ENCODE results near the gene FCHSD2. TPM values are rescaled to one million over a fixed set of nuclear protein-coding genes. Genes with fewer than 3 reads are reported as not detected.
A peak's percentile ranks its signal among the peaks of the same experiment; 100 is the strongest.

Gene FCHSD2
- total and polyA plus RNA-seq, 3 experiments from 2014 or later, result 21.2 to 28.3 (median 28.0) TPM

DNA sequence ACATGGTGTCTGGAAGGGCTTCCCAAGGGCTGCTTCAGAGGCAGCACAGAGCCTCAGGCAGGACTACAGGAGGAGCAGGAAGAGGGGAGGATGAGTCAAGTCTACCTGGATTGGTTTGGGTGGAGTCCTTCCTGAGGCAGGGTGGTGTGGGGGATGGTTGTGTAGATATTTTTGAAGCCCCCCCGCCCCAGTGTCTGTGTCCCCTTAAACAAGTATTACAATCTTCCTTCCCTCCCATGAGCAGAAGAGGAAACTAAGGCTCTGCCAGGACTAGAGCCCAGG, 34.7 kb upstream of the FCHSD2 start:
- no peak overlapping the region for H3K4me3 Mint-ChIP-seq
- Histone ChIP-seq H3K27ac (ENCODE audit: low read depth, low read length) (no peak overlapping the region), H3K27me3 (ENCODE audit: insufficient read depth, low read length, poor library complexity, severe bottlenecking) (no peaks in the 10 kb centered on the region), H3K4me3 (ENCODE audit: low read length) (no peak overlapping the region), H3K9me3 (ENCODE audit: low read length) (no peaks in the 10 kb centered on the region), H3K36me3 (ENCODE audit: insufficient read depth, low read length) (no peaks in the 10 kb centered on the region), H3K4me1 (ENCODE audit: insufficient read depth, low read length) (no peaks in the 10 kb centered on the region)
- DNase-seq, result no peak
- peaks cover 0 to 6% (median 5%) of the 10 kb centered on the region in 3 donors for H3K4me1 Mint-ChIP-seq
- H3K27ac Mint-ChIP-seq, result peak overlapping the region in 2 of 8 donors; percentile 31 to 69
- ChIA-PET POLR2A (interaction anchor here (0.7 kb wide), 1 partner anchor 21 kb away, joined by 5 read pairs; no protein-coding TSS in a partner anchor), CTCF (interaction anchor here (1.0 to 4.9 kb wide), 14 partner anchors 9 to 587 kb away, joined by 3 to 51 read pairs (median 6); partner anchors contain the start of genes ATG16L2 and FCHSD2)
- no peaks in the 10 kb centered on the region for H3K27me3 Mint-ChIP-seq
- H3K36me3 Mint-ChIP-seq, result no peaks in the 10 kb centered on the region
- H3K9me3 Mint-ChIP-seq, result no peaks in the 10 kb centered on the region

DNA sequence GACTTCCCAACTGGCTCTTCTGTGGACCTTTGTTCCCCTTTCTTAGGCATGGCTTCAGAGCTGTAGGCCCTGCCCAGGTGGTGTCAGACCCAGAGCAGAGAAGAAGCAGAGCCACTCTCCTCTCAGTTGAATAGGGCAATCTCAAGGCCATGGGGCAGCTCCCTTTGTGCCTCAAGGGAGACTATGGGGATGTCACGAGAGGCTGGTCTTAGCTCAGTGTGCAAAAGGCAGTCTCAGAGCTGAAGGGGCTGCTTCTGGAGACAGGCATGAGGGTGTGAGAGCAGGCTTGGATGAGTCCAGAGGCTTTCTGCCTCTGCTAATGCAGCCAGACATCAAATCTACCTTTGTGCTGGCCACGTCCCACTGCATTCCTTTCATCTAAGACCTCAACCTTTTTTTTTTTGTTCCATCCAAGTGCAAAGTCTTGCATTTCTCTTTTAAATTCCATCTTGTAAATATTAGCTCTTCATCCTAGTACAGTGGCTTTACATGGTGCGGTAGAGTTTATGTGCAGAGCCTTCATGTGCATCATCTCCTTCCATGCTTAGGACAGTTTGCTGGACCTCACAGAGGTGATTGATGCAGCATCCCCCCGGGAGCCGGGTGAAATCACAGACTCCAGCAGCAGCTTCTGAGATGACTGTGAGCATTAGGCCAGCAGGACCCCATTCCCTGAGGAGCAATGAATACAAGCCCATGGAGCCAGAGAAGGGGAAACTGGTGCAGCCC, 34.2 kb upstream of the FCHSD2 start:
- ChIA-PET POLR2A (interaction anchor here (0.7 kb wide), 1 partner anchor 21 kb away, joined by 5 read pairs; no protein-coding TSS in a partner anchor), CTCF (interaction anchor here (1.0 to 4.9 kb wide), 10 partner anchors 10 to 586 kb away, joined by 3 to 51 read pairs (median 8); partner anchors contain the start of gene ATG16L2)
- Histone ChIP-seq H3K27ac (ENCODE audit: low read depth, low read length) (no peak overlapping the region), H3K27me3 (ENCODE audit: insufficient read depth, low read length, poor library complexity, severe bottlenecking) (no peaks in the 10 kb centered on the region), H3K36me3 (ENCODE audit: insufficient read depth, low read length) (no peaks in the 10 kb centered on the region), H3K4me1 (ENCODE audit: insufficient read depth, low read length) (no peaks in the 10 kb centered on the region), H3K9me3 (ENCODE audit: low read length) (no peaks in the 10 kb centered on the region), H3K4me3 (ENCODE audit: low read length) (no peak overlapping the region)
- Mint-ChIP-seq H3K36me3 (no peaks in the 10 kb centered on the region), H3K4me3 (no peak overlapping the region), H3K27me3 (no peaks in the 10 kb centered on the region), H3K9me3 (no peaks in the 10 kb centered on the region), H3K4me1 (peaks cover 0 to 6% (median 5%) of the 10 kb centered on the region in 3 donors), H3K27ac (peak overlapping the region in 4 of 8 donors; percentile 31 to 79 (median 58))
- DNase-seq, result no peak

GRCh38 chr11:73175551-73176144, 33.5 kb upstream of the FCHSD2 start:
- DNase-seq, result no peak
- H3K4me1 ChIP-seq (ENCODE audit: insufficient read depth, low read length), result no peaks in the 10 kb centered on the region
- H3K36me3 Mint-ChIP-seq, result no peaks in the 10 kb centered on the region
- no peaks in the 10 kb centered on the region for H3K27me3 Mint-ChIP-seq
- H3K4me1 Mint-ChIP-seq, result peaks cover 0 to 6% (median 5%) of the 10 kb centered on the region in 3 donors
- CTCF ChIA-PET, result interaction anchor here (3.9 to 4.9 kb wide), 3 partner anchors 11 to 452 kb away, joined by 18 to 51 read pairs (median 42); no protein-coding TSS in a partner anchor
- no peaks in the 10 kb centered on the region for H3K27me3 ChIP-seq (ENCODE audit: insufficient read depth, low read length, poor library complexity, severe bottlenecking)
- no peak overlapping the region for H3K27ac ChIP-seq (ENCODE audit: low read depth, low read length)
- no peak overlapping the region for H3K4me3 ChIP-seq (ENCODE audit: low read length)
- H3K9me3 ChIP-seq (ENCODE audit: low read length), result no peaks in the 10 kb centered on the region
- POLR2A ChIA-PET, result no interaction called here
- no peak overlapping the region for H3K4me3 Mint-ChIP-seq
- no peaks in the 10 kb centered on the region for H3K36me3 ChIP-seq (ENCODE audit: insufficient read depth, low read length)
- peak overlapping the region in 2 of 8 donors; percentile 67 to 79 for H3K27ac Mint-ChIP-seq
- no peaks in the 10 kb centered on the region for H3K9me3 Mint-ChIP-seq

DNA sequence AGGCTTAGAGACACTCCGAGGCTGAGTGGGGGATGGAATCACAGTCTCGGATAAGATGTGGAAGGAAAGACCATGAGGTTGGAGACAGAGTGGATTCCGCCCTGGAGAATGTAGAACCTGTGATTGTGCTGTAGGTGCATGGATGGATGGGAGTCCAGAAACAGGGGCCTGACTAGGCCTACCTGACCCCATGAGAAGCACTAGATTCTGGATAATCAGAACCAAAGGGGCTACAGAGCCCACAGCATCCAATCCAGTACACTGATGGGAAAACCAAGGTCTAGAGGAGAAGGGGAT, 32.3 kb upstream of the FCHSD2 start:
- Histone ChIP-seq H3K4me1 (ENCODE audit: insufficient read depth, low read length) (no peaks in the 10 kb centered on the region), H3K9me3 (ENCODE audit: low read length) (no peaks in the 10 kb centered on the region), H3K27me3 (ENCODE audit: insufficient read depth, low read length, poor library complexity, severe bottlenecking) (no peaks in the 10 kb centered on the region), H3K27ac (ENCODE audit: low read depth, low read length) (no peak overlapping the region), H3K4me3 (ENCODE audit: low read length) (no peak overlapping the region), H3K36me3 (ENCODE audit: insufficient read depth, low read length) (no peaks in the 10 kb centered on the region)
- no peaks in the 10 kb centered on the region for H3K36me3 Mint-ChIP-seq
- DNase-seq, result no peak
- peaks cover 0 to 6% (median 5%) of the 10 kb centered on the region in 3 donors for H3K4me1 Mint-ChIP-seq
- H3K27ac Mint-ChIP-seq, result peak overlapping the region in 1 of 8 donors; percentile 75
- no peak overlapping the region for H3K4me3 Mint-ChIP-seq
- POLR2A ChIA-PET, result no interaction called here
- CTCF ChIA-PET, result no interaction called here
- H3K9me3 Mint-ChIP-seq, result no peaks in the 10 kb centered on the region
- no peaks in the 10 kb centered on the region for H3K27me3 Mint-ChIP-seq

GRCh38 chr11:73173755-73174494, 31.8 kb upstream of the FCHSD2 start:
- no peak overlapping the region for H3K27ac ChIP-seq (ENCODE audit: low read depth, low read length)
- Mint-ChIP-seq H3K27ac (no peak overlapping the region), H3K27me3 (no peaks in the 10 kb centered on the region), H3K4me1 (peaks cover 0 to 6% (median 5%) of the 10 kb centered on the region in 3 donors), H3K36me3 (no peaks in the 10 kb centered on the region), H3K4me3 (no peak overlapping the region), H3K9me3 (no peaks in the 10 kb centered on the region)
- no peak overlapping the region for H3K4me3 ChIP-seq (ENCODE audit: low read length)
- DNase-seq, result no peak
- H3K36me3 ChIP-seq (ENCODE audit: insufficient read depth, low read length), result no peaks in the 10 kb centered on the region
- CTCF ChIA-PET, result no interaction called here
- no peaks in the 10 kb centered on the region for H3K9me3 ChIP-seq (ENCODE audit: low read length)
- POLR2A ChIA-PET, result no interaction called here
- no peaks in the 10 kb centered on the region for H3K27me3 ChIP-seq (ENCODE audit: insufficient read depth, low read length, poor library complexity, severe bottlenecking)
- H3K4me1 ChIP-seq (ENCODE audit: insufficient read depth, low read length), result no peaks in the 10 kb centered on the region

GRCh38 chr11:73172992-73173656, 31.0 kb upstream of the FCHSD2 start:
- CTCF ChIA-PET, result no interaction called here

DNA sequence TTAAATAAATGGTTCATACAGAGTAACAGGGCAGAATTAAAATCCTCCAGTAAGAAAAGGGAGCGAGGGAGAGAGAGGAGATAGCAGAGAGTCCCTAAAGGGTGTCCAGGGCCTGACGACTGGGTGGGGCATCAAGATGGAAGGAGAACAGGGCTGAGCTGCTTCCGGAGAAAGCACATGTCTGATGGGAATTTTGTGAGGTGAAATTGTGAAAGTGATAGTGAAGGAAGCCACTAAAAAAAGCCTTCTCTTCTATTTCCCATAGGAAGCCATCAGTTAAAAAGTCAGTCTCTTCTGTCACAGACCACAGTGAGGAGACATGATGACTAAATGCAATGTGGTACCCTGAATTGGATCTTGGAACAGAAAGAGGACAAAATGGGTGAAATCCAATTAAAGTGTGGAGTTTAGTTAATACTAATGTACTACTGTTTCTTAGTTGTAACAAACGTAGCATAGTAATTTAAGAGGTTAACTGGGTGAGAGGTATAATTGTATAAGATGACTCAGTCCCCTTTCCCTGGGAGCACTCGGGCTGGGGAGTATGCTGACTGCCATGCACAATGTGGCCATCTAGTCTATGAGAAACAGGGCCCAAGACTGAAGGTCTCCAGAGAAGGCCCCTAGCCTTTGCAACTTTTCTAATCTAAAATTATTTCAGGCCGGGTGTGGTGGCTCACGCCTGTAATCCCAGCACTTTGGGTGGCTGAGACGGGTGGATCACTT, 29.5 kb upstream of the FCHSD2 start:
- Histone ChIP-seq H3K4me1 (ENCODE audit: insufficient read depth, low read length) (no peaks in the 10 kb centered on the region), H3K27ac (ENCODE audit: low read depth, low read length) (no peak overlapping the region), H3K27me3 (ENCODE audit: insufficient read depth, low read length, poor library complexity, severe bottlenecking) (no peaks in the 10 kb centered on the region), H3K36me3 (ENCODE audit: insufficient read depth, low read length) (no peaks in the 10 kb centered on the region), H3K4me3 (ENCODE audit: low read length) (no peak overlapping the region), H3K9me3 (ENCODE audit: low read length) (no peaks in the 10 kb centered on the region)
- Mint-ChIP-seq H3K4me3 (no peak overlapping the region), H3K9me3 (no peaks in the 10 kb centered on the region), H3K27me3 (peaks cover 5 to 16% of the 10 kb centered on the region in 2 donors), H3K27ac (peak overlapping the region in 2 of 8 donors; percentile 30 to 31), H3K36me3 (no peaks in the 10 kb centered on the region), H3K4me1 (peaks cover 0 to 1% (median 0%) of the 10 kb centered on the region in 3 donors)
- ChIA-PET POLR2A (no interaction called here), CTCF (no interaction called here)
- DNase-seq, result no peak

More at GRCh38 chr11:73172992-73173656, 31.0 kb upstream of the FCHSD2 start:
- Mint-ChIP-seq H3K9me3 (no peaks in the 10 kb centered on the region), H3K27ac (no peak overlapping the region), H3K4me1 (peaks cover 0 to 5% (median 3%) of the 10 kb centered on the region in 3 donors), H3K4me3 (no peak overlapping the region), H3K36me3 (no peaks in the 10 kb centered on the region), H3K27me3 (peaks cover 2 to 5% of the 10 kb centered on the region in 2 donors)
- DNase-seq, result no peak
- Histone ChIP-seq H3K36me3 (ENCODE audit: insufficient read depth, low read length) (no peaks in the 10 kb centered on the region), H3K9me3 (ENCODE audit: low read length) (no peaks in the 10 kb centered on the region), H3K27ac (ENCODE audit: low read depth, low read length) (no peak overlapping the region), H3K27me3 (ENCODE audit: insufficient read depth, low read length, poor library complexity, severe bottlenecking) (no peaks in the 10 kb centered on the region), H3K4me3 (ENCODE audit: low read length) (no peak overlapping the region), H3K4me1 (ENCODE audit: insufficient read depth, low read length) (no peaks in the 10 kb centered on the region)
- POLR2A ChIA-PET, result no interaction called here

All from CD8-positive, alpha-beta memory T cell (primary cell).